GM18511 (cell line): Measurements from ENCODE around the gene MCFD2.
"Not testable (repeated sequence)": the region's sequence is repeated elsewhere in the genome, so short reads cannot be mapped to it uniquely, and the experiment has no call there.

Source experiments
- ATAC-seq: cut with Tn5 transposase; IDR thresholded peaks from one replicate; pipeline ENCODE4 v1.9.1; 2021; ENCODE audit warnings: mild to moderate bottlenecking, moderate library complexity; ENCODE audit not compliant: unreplicated experiment

MCFD2 gene

DNA sequence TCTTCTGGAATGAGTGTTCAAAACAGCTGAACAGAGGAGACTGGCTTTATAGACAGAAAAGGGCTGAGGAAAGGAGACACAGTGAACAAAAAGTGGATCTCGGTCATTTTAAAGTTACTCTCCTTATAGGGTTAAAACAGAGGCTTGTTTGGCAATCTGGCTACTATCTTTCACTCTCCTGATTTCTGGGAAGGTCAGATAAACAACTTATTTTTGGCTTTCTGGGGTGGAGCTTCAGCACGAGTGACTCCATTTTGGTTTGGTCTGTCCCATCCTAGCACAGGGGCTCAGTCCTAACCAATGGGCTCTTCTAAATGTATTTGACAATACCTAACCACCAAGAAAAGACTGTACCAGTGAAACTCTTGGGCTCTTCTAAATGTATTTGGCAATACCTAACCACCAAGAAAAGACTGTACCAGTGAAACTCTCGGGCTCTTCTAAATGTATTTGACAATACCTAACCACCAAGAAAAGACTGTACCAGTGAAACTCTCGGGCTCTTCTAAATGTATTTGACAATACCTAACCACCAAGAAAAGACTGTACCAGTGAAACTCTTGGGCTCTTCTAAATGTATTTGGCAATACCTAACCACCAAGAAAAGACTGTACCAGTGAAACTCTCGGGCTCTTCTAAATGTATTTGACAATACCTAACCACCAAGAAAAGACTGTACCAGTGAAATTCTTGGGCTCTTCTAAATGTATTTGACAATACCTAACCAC, 39.5 kb downstream of the MCFD2 start:
- not testable (repeated sequence) for ATAC-seq

DNA sequence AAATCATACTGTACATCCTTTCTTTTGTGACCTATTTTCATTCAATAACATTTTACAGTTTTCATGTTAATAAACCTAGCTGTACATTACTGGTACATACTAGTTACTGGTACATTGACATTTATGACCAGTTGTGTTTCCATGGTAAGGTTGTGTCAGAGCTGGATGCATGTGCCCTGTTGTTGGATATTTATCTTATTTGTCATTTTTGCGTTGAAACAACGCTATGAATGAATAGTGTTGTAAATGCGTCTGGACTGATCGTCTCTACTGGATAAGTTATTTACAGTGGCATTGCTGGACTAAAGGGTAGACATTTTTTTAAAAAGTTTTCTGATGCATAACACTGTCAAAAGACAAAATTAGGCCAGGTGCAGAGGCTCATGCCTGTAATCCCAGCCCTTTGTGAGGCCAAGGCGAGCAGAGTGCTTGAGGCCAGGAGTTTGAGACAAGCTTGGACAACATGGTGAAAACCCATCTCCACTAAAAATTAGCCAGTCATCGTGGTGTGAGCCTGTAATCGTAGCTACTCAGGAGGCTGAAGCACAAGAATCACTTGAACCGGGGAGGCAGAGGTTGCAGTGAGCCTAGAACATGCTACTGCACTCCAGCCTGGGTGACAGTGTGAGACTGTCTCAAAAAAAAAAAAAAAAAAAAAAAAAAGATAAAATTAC, 40.2 kb downstream of the MCFD2 start:
- ATAC-seq, result no peak

DNA sequence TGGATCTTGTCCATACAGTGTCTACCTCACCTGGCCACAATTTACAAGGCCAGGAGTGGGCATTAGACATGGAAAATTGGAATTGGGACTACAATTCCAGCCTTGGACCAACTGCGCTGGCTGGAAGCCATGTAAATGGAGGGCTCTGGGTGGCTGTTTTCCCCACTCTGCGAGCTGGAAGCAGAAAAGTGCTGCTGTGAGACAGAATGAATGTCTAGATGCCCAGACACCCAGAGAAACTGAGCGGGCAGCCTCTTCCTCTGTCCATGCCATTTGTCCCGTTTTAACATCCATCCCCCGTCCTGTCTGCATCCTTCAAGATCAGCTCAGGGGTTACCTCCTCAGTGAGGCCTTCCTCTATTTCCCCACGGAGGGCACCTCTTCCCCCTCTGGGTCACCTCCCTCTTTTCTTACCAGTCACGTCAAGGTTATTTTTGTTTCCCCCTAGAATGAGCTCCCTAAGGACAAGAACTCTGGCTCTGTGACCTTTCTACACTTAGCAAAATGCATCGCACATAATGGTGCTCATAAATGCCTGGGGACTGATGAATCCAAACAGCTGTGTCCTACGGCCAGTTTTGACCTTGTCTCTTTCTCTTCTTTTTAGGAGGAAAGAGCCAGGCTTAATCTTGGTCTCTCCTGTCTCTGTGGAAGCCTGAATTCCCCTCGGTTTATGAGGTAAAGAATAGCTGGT, 41.2 kb downstream of the MCFD2 start:
- no peak for ATAC-seq

DNA sequence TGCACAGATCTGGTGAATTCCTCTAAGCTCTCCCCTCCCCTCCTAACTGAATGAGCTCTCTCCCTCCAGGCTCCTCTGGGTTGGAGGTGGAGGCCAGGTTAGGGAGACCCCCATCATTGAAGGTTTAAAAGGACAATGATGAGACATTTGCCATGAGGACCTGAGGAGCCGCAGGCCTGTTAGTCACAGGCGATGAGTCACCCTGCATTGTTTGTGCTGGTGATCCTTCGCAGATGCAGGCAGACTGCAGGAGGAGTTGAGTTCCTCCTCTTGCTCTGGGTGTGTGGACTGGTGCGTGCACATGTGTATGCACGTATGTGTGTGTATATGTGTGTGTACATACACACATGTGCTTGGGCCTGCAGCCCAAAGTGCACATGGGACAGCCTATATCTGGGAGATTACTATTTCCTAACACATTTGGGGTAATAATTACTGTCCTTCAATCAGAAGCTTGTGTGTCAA, 42.0 kb downstream of the MCFD2 start:
- no peak for ATAC-seq

DNA sequence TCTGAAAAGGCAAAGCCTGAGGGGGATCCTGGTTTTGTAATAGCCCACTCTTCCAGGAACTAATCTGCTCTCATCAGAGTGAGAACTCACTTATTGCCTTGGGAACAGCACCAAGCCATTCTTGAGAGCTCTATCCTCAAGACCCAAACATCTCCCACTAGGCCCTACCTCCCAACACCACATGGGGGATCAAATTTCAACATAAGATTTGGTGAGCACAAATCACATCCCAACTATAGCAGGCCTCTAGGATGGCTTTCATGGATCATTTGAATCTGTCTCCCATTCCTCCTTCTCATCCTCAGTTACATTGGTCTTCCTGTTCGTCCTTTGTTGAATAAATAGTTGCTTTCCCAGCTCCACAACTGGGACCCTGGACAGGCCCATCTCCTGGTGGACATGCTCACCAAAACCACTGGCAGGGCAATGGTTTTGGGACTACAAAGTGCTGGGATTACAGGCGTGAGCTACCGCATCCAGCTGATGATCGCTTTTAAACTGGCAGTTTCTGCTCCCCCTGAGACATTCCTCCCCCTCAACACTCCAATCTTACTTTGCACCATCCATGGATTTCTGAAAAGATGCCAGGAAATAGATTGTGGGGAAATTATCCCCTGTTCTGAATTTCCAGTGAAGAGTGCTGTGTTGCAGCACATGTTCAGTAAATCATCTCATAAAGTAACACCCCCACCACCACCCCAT, 42.6 kb downstream of the MCFD2 start:
- no peak for ATAC-seq

DNA sequence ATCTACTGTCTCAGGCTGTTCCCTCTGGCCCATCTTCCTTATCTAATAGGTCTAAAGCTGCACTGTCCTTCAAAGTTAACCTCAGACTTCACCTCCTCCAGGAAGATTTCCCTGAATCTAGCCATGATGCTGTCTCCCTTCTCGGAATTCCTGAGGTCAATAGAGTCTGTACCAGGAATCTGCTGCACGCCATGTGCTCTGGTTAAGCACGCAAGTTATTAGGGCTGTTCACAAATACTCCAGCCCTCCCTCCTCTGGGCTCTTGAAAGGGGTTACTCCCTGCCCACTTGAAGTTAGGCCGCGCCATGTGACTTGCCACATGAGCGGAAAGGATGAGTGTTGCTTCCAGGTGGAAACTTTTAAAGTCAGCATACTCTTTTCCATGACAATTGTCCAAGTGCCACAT, 43.6 kb downstream of the MCFD2 start:
- no peak for ATAC-seq

DNA sequence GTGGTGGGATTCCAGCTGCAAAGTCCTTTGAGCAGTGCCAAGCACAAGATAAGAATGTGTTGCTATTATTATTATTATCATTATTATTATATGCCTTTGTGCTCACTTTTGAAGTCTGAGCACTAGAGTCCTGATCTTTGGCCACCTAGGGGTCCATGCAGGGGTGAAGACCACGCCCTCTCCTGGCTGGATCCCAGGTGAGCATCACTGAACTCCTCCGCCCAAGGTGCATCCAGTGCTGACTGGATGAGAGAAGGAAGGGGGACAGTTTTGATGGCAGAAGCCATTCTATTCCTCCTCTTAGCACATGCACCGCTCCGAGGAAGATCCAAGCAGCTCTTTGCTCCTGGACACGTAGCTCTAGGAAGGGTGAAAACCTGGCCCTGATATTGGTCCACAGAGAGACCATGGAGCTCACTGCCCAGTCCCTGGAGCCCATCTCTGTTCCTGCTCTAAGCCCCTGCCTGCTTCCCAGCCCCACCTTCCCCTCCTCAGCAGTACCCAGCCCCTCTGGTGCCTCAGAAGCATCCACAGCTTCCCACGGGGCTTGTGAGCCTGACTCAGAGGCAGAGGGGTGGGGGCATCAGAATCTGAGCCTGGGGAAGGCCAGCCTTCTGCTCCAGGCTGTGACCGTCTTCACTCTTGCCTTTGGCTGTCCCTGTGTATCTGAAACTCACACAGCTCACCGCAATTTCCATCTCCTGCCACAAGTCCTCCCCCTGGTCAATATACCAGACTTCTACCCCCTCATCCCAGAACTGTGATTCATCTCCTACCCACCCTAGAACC, 45.4 kb downstream of the MCFD2 start:
- no peak for ATAC-seq

DNA sequence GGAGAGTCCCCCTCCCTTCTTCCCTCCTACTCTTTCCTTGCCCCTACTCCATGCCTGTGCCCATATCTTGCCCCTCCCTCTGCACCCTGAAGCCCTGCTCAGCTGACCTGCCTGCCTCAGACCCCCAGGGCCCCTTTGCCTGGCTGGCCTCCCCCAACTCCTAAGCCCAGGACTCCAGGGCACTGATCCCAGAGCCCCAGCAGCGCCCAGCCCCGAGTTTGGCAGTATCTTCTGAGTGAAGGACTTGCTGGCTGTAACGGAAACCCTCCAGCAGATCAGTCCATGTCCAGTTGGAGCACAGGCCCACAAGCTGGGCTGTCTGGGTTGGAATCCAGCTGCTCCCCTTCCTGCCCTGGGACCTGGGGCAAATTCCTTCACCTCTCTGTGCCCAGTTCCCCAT, 46.0 kb downstream of the MCFD2 start:
- no peak for ATAC-seq

DNA sequence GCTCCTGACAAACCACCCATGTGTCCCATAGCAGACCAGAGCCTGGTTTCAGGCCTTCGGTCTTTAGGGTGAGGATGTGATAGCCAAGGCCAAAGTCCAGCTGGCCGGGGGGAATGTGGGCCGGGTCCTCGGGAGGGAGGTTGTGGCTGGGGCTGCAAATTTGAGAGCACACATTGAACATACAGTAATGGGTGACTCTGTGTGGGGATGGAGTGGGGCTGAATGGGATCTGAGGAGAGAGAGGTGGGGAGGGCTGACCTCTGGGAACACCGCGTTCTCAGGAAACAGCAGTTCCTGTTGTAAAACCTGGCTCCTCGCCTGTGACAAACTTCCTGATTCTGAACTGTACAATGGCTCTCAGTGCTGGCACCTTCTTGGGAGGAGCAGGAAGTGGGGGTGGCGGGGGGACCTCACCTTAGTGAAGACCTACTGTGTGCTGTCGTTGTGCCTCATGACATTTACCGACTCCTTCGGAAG, 48.8 kb downstream of the MCFD2 start:
- ATAC-seq, result no peak

DNA sequence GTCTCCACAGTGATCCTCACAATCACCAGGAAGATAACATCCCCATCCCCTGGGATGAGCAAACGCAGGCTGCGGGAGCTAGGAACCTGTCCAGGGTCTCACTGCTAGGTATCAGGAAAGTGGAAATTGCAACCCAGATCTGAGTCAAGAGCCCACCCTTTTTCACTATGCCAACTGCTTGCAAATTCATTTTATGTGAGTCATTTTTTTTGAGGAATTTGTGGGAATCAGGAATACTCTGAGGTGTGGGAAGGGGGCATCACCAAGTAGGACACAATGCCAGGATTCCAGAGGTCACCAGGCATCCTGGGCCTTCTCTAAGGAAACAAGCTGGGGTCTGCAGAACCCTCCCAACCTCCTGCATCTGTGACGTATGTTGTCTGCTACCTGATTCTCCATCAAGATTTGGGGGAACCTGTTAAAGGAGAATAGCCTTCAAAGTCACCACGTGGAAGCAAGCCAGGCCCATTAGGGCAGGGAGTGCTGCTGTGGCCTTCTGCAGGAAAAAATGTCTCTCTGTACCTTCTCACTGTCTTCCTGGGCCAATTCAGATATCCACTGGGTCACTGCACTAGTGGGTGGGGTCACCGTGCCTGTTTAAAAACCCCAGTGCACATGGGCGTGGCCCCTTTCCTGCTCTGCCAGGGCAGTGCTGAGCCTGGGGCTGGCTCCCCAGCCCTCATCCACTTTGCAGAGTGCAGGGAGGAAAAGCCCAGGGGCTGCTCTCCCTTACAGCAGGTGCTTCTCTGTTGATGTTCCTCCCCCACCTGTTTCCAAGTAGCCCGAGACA, 50.2 kb downstream of the MCFD2 start:
- no peak for ATAC-seq

DNA sequence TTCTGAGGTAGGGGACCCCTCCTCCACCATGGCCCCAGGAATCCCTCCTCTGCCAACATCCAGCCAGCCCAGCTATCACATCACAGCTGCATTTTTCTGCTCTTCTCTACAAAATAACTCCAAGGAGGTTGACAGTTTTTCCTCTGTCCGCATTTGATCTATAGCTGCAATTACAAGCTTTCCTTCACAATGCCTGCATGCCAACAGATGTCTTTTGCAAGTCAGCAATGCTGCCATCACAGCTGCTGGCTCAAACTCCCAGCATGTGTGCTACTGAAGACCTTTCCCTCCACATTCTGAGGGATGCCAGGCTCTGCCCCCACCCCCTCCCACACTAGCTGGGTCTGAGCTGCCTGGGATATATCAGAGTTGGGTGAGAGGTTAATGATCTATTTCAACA, 51.7 kb downstream of the MCFD2 start:
- no peak for ATAC-seq

DNA sequence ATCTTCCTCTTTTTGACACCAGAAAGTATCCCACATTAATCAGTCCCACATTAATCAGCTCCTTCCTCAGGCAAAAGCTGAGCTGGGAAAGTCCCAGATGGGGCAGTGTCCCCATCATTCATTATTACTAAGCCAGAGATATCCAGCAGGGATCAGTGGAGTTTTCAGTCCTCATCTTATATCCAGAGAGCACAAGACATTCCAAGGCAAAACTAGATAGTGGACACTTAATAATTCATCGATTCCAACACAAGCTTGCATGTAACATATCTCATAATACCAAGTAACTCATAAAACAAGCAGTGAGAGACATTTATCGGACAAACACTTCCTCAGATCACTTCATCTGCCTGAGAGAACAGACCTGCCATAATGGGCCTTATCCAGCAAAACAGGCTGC, 53.1 kb downstream of the MCFD2 start:
- ATAC-seq, result no peak

DNA sequence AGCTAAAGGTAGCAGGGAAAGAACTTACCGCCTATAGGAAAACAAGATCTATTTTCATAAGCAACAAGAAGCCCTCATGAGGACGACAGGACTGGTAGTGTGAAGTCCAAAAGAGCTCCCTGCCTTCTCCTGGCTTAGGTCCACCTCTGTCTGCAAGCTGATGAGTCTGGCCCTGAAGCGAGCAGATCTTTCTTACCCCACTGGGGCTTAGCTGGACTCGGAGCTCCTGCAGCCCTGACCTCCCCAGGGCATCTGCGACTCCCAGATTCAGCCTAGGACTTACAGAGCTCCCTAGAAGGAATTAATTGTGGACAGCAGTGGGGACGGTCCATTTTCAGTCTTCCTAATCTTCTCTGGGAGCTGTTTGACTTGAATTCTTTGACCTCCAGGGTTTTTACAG, 53.7 kb downstream of the MCFD2 start:
- no peak for ATAC-seq

DNA sequence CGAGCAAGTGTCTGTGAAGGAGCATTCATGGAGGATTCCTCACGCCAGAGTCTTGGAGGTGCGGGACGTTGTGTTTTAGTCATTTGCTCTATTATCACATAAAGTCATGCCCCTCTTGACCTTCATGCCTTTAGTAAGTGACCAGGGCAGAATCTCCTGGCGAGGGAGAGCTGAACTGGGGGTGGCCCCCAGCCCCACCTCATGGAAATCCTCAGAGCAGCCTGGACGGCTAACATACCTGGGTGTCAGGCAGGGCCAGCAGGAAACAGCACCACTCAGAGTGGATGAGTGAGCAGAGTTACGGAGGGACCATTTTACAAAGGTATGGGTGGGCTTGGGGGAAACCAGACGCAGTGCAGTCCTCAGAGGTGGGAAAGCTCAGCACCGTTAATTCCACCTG, 56.1 kb downstream of the MCFD2 start:
- no peak for ATAC-seq

DNA sequence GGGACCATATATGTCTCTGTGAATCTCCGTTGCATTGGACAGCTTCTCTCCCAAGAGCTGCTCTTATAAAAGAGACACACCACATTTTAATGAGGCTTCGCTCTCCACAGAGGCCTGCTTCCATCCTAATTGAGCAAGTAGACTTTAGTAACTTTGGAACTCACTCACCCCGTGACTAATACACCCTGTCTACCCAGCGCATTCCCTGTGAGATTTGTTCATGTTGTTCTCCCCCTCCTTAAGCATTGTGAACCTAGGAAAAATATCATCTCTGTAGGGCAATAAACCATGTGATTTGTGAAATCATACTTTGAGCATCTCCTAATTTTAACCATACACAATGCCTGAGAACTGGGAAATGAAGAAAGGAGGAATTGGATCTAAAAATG, 56.9 kb downstream of the MCFD2 start:
- ATAC-seq, result no peak

DNA sequence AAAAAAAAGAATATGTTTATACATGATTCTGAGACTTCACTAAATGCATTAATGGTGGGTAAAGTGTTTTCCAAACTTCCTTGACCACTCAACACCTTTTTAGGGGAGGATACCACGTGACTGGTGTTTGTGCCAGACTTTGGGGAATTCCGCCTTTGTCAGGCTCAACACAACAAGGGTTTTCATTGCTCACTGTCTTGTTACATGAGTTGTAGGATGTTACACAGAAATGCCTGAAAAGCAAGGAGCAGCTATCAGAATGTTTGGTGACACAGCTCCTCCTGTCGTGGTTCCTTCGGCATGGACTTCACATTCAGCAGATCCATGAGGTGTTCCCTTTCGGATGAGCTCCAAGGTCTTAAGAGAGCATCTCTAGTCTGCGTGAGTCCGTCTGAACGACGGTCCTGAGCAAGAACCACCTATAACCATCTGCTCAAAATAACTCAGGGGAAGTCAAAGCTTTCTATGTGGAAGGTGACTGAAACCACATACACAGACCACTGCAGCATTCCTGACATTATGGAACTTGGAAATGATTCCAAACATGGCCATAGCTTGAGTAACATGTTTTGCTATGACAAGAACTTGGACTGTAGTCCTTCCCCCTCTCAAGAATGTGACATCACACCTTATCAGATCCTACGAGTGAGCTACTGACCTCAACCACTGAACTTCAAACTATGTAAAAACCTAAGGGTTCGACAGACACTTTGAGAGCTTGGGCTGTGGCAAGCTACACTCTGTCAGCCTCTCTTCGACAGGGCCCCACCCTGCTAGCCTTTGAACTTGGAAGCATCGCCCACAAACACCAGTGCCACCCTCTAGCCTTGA, 57.5 kb downstream of the MCFD2 start:
- no peak for ATAC-seq

DNA sequence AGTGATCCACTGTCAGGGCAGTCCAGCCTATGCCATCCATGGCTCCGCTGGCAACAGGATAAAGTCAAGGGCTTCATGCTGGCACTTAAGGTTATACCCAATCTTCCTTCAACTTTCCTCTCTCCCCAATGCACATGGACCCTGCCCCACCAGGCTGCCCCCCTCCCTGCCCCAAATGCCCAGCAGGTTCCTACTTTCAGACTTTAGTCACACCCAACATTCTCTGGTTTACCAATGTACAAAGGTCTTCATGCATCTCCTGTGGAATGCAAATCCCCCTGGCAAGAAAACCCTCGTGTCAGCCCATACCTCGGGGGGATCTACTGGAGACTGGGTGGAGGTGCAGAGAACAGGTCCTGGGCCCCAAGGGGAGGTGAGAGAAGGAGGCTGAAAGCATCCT, 59.3 kb downstream of the MCFD2 start:
- ATAC-seq, result no peak

DNA sequence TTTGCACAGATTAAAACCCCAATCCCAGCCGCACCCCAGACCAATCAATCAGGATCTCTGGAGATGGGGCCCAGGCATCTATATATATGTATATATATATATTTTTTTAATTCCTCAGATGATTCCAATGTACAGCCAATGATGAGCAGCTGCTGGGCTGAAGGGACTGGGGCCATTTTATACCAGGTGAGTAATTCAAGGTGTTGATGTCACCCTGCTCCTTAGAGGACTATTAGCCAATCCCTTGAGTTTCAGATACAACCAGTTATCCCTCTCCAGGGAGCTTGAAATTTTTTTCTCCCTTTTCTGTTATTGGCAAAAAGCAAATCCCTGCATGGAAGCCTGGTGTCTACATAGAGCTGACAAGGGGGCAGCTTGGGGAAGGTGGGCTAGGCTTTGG, 59.8 kb downstream of the MCFD2 start:
- ATAC-seq, result no peak

DNA sequence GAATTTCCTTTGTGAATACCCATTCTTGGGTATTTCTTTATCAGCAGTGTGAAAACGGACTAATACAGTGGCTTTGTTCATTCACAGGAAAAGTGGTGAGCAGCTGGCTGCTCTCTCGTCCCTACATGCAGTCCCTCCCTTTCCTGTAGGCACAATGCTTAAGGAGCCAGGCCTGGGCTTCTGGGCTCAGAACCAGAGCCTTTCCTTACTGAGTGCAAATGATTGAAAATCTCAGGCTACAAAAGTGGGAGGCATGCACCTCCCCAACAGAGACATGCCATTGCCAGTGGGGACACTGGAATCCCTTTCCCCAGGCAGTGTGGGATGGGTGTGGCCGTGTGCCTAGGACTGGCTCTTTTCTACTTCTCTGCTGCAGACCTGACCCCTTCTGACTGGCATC, 61.3 kb downstream of the MCFD2 start:
- no peak for ATAC-seq
